Keratinocyte (primary cell): ENCODE measurements around the gene MTA1.

Source experiments
- EZH2 ChIP-seq: IDR thresholded peaks from one replicate; pipeline ENCODE4 v1.6.1; 2012; ENCODE audit warnings: inconsistent platforms, mild to moderate bottlenecking, low read length, moderate library complexity
- TF ChIP-seq, protein P1 (sequence below), 3 experiments: IDR thresholded peaks in 1 of 3; conservative IDR thresholded peaks in 1 of 3; optimal IDR thresholded peaks in 1 of 3; 2 replicates in 2 of 3; 3 replicates in 1 of 3; pipeline versions ENCODE3 to v1.5.1; 2011; ENCODE audit warnings: low read length in 3 of 3, mild to moderate bottlenecking in 3 of 3, moderate library complexity in 2 of 3, control low read depth in 1 of 3, inconsistent platforms in 1 of 3; ENCODE audit not compliant: insufficient read depth in 2 of 3; ENCODE audit errors: extremely low read depth in 1 of 3

DNA sequence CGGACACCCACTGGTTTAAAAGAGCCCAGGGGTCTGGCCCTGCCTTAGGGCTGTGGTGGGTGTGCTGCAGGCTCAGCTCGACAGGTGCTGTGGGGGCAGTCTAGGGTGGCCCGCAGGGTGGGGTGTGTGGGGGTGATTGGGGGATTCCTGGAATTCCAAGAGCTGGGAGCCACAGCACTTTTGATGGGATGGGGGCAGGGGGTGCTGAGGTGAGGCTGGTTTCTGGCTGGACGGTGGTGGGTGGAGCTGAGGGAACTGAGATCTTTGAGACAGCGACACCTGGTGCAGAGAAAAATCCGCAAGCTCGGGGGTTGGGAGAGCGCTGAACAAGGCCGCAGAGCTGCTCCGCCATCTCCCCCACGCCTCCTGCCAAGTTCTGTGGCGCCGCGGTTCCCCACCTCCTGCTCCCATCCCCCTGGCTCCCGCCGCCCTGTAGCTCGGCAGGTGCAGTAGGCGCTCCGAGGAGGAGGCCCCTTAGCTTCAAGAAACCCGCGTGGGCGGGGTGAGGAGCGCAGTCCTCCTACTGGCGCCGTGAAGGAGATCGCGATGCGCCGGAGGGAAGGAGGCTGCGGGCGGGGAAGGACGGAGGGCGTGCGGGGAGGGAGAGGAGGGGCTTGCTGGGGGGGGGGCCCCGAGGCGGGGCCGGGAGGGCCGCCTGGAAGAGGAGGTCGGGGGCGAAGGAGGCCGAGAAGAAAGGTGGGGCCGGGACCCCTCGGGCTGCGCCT is 70.1 kb downstream of the MTA1 start:
- TF ChIP-seq, protein P1, sequence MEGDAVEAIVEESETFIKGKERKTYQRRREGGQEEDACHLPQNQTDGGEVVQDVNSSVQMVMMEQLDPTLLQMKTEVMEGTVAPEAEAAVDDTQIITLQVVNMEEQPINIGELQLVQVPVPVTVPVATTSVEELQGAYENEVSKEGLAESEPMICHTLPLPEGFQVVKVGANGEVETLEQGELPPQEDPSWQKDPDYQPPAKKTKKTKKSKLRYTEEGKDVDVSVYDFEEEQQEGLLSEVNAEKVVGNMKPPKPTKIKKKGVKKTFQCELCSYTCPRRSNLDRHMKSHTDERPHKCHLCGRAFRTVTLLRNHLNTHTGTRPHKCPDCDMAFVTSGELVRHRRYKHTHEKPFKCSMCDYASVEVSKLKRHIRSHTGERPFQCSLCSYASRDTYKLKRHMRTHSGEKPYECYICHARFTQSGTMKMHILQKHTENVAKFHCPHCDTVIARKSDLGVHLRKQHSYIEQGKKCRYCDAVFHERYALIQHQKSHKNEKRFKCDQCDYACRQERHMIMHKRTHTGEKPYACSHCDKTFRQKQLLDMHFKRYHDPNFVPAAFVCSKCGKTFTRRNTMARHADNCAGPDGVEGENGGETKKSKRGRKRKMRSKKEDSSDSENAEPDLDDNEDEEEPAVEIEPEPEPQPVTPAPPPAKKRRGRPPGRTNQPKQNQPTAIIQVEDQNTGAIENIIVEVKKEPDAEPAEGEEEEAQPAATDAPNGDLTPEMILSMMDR (optimal IDR thresholded peaks at IDR 0.05 in 1 of 3, IDR thresholded peaks at IDR 0.05 in 1 of 3, conservative IDR thresholded peaks at IDR 0.05 in 1 of 3; ENCODE audit: extremely low read depth in 1 of 3, insufficient read depth in 2 of 3, low read length in 3 of 3), result peak in 2 of 3 experiments; percentile 68 to 87
- TF ChIP-seq EZH2, result no peak
